ENCODE data around the gene HPSE2.

HPSE2 gene

GRCh38 chr10:98453729-98454128, 781.9 kb downstream of the HPSE2 start:
- no peak for DNase-seq

GRCh38 chr10:98450618-98451017, 785.0 kb downstream of the HPSE2 start:
- DNase-seq, result no peak

- no peak for DNase-seq
Observed at GRCh38 chr10:98449287-98449686, 786.4 kb downstream of the HPSE2 start.

GRCh38 chr10:98446661-98447221, 788.9 kb downstream of the HPSE2 start, which contains the start of gene HPS1:
HPS1 (minus strand) TSS chr10:98446935; CDS start chr10:98443240, 3,695 bp downstream.
- DNase-seq, result peak; percentile 27 to 61

GRCh38 chr10:98446151-98446660, 789.4 kb downstream of the HPSE2 start:
- peak; percentile 25 to 30 for DNase-seq

GRCh38 chr10:98445200-98445812, 790.3 kb downstream of the HPSE2 start:
- no peak for DNase-seq

- no peak for DNase-seq
Observed at GRCh38 chr10:98444314-98445006, 791.2 kb downstream of the HPSE2 start.

GRCh38 chr10:98438715-98439114, 796.9 kb downstream of the HPSE2 start:
- no peak for DNase-seq

- DNase-seq, result no peak
Observed at GRCh38 chr10:98436704-98437103, 798.9 kb downstream of the HPSE2 start.

GRCh38 chr10:98435178-98435577, 800.5 kb downstream of the HPSE2 start:
- DNase-seq, result no peak

- DNase-seq, result no peak
Observed at GRCh38 chr10:98433881-98434732, 801.5 kb downstream of the HPSE2 start.

- DNase-seq, result no peak
Observed at GRCh38 chr10:98433371-98433770, 802.3 kb downstream of the HPSE2 start.

GRCh38 chr10:98432330-98432729, 803.3 kb downstream of the HPSE2 start:
- no peak for DNase-seq

GRCh38 chr10:98431016-98431415, 804.6 kb downstream of the HPSE2 start:
- no peak for DNase-seq

GRCh38 chr10:98430427-98430826, 805.2 kb downstream of the HPSE2 start:
- DNase-seq, result no peak

- no peak for DNase-seq
Observed at GRCh38 chr10:98429320-98430072, 806.2 kb downstream of the HPSE2 start.

GRCh38 chr10:98427011-98427515, 808.6 kb downstream of the HPSE2 start:
- no peak for DNase-seq

GRCh38 chr10:98425511-98426352, 809.9 kb downstream of the HPSE2 start:
- DNase-seq, result peak; percentile 35 to 44

GRCh38 chr10:98424295-98425254, 811.1 kb downstream of the HPSE2 start:
- no peak for DNase-seq

- DNase-seq, result peak; percentile 9
Observed at GRCh38 chr10:98423691-98424120, 811.9 kb downstream of the HPSE2 start.

Measured in SHP77 (cell line).